ENCODE data around the gene LRP4.

DNA sequence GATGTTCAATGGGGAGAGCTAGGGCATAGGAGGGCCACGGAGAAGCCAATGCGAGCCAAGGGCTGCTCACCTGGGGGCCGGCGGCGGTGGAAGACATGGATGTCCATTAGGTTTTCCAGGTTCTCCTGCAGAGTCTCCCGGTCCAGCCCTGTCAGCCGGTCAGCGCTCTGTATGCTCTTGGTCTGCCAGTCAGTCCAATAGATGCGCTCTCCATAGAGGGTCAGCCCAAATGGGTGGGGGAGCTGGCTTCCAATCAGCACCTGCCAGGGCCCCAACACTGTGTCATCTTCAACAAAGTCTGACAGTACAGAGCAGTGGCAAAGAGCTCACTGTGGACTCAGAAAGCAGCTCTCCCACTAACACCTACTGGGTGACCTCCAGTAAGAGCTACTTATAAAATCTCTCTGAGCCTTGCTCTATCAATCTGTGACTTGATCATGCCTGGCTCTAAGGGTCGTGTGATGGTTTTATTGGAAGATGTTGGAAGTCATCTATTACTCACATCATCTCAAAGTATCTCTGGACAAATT, 39.2 kb downstream of the LRP4 start:
- TF ChIP-seq POLR2A (IDR thresholded peaks at IDR 0.05) (no peak), CTCF (IDR thresholded peaks at IDR 0.05) (no peak), EP300 (IDR thresholded peaks at IDR 0.05) (no peak), POLR2AphosphoS5 (IDR thresholded peaks at IDR 0.05) (no peak)

Data from sigmoid colon (tissue), 4 donors.